GM21825 (cell line): ENCODE measurements around the gene NFRKB.
"Not testable (repeated sequence)": the region's sequence is repeated elsewhere in the genome, so short reads cannot be mapped to it uniquely, and the experiment has no call there.

Experiments used
- ATAC-seq: cut with Tn5 transposase; IDR thresholded peaks from one replicate; pipeline ENCODE4 v1.9.1; 2021; ENCODE audit warnings: mild to moderate bottlenecking, moderate library complexity; ENCODE audit not compliant: unreplicated experiment

Gene NFRKB

DNA sequence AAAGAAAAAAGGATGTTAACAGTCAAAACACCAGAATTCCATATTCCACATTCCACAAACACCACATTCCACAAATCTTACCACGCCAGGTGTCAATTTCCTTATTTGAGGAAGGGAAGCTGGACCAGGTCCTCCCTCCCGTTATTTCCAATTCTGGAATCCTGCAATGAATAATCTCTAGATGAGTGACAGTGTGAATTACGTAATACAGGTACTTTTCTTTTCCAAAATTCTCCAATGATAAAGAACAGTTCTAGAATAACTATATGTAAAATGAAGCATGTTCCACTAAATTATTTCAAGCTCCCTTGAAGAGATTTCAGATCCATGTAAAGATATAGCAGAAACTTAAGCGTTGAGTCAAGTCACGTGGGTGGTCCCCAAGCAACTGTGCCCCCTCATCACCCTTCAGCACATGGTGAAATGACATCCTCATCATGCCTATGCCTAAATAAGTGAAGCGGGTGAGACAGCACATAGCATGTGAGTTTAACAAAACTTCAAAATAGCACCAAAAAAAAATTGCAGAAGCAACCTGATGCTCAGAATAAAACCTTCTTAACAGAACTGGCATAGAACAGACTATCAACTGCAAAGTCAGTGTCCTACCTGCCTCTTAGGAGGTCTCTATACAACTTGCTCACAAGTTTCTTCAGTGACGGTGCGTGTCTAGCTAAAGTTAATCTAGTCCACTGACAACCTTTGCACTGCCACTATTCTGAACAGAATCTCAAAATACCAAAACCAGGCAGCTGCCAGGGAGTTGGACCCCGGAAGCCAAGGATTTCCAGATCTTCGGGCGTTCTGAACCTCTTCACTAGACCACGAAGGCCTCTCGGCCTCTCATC is 876 bp downstream of the NFRKB start:
- ATAC-seq: no peak

DNA sequence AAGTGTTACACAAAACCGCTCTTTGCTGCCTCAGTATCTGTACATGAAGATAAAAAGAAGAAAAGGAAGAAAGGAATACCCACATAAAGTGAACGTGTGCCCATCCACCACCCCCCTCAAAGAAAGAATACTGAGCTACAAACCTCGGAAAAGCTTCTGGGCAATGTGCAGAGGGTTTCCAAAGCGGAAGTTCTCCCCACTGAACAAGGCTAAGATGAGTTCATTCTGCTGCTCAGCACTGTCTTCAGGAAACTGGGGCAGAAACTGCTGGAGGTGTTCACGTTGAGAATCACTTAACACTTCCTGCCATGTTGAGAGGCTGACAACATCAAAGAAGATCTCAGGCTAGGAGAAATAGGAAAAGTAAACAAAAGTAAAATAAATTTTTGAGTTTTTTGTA is 6.9 kb downstream of the NFRKB start:
- ATAC-seq: no peak

DNA sequence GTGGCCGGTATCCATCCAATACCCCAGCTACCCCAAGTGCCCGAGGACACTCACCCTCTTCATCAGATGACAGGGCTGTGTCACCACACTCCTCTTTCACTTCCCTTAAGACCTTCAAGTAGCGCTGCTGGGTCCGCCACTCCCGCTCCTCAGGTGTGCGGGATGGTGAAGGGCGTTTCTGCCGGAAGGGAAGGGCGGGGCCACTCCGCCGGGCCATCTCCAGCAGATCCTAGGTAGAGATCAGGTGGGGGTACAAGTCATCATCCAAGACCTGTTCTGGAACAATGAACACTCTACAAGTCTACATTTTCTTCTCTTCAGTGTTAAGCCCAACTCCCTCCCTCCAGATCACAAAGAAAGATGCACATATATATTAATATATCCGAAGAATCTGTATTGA is 10.0 kb downstream of the NFRKB start:
- ATAC-seq: no peak

DNA sequence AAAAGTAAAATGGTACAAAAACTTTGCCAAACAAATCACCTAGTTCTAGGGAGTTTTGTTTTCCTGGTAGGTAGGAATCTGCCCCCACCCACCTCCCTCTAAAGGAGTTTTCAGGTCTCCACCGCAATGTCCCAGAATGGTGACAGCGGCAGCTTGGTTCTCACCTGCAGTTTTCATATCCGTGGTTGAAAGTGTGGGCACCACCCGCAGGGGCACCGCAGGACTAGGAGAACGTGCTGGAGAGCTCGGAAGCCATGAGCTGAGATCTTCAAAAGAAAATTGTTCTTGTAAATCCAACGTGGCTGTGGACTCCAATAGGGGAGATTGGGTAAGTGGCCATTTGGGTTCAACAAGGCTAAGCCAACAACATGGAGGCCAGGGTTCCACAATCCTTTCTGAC is 10.8 kb downstream of the NFRKB start:
- no peak for ATAC-seq

DNA sequence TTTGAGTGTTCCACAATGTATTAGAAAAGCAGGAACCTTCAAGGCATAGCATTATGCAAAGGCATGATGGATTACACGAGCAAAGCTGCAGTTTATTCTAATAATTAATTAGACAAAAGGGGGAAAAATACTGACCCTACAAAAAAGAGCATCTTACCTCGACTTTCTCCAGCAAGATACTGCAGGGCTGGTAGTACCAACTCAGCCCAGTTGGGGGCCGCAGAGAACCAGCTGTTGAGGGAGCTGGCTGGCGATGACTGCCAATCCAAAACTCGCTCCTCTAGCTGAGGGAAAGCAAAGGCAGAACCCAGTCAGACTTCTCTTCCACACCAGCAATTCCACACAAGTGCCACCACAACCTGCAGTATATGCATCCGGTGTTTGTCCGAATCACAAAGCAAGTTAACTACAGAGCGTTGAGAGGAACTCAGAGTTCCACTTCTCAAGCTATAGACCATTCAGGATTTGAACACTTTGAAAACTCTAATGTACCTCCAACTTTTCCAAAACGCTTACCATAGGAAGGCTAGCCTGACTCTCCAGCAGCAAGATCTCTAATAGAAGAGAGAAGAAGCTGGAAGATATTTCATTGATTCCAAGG is 13.7 kb downstream of the NFRKB start:
- no peak for ATAC-seq

DNA sequence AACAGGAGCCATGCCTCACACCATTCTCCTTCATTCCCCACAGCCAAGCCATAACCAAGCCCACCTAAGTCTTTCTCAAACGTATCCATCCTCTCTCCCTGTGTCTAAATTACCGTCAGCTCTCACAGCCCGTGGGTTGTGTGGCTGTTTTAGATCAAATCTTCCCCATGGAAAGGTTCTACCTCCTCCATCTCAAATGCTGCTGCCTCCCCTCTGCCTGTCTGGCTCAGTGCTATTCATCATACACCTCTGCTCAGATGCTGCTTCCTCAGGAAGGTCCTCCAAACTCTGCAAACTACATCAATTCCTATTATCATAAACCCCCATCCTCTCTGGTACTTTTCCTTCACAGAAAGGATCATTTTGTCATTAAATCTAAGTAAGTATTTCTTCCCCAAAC is 15.1 kb downstream of the NFRKB start:
- ATAC-seq: no peak

DNA sequence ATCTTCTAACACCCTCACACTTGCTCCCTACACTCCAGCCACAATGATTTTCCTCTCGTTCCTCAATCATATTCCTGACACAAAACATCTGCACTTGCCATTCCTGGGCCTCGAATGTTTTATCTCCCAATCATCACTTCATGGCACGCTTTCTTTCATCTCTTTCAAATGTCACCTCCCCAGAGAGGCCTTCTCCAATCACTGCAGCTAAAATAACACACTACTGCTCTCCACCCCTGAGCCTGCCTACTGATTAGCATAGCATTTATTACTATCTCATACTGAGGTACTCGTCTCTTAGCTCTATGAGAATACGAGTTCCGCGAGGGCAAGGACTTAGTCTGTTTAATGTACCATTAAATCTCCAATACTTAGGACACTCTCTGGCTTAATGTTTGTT is 23.5 kb downstream of the NFRKB start:
- no peak for ATAC-seq

DNA sequence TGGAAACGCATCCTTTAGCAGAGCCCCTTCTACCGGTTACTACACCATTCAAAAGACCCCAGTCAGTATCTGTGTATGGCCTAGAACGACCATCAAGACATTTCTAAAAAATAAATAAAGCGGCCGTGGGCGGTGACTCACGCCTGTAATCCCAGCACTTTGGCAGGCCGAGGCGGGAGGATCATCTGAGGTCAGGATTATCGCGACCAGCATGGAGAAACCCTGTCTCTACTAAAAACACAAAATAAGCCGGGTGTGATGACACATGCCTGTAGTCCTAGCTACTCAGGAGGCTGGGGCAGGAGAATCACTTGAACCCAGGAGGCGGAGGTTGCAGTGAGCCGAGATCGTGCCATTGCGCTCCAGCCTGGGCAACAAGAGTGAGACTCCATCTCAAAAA is 26.8 kb downstream of the NFRKB start:
- not testable (repeated sequence) for ATAC-seq

DNA sequence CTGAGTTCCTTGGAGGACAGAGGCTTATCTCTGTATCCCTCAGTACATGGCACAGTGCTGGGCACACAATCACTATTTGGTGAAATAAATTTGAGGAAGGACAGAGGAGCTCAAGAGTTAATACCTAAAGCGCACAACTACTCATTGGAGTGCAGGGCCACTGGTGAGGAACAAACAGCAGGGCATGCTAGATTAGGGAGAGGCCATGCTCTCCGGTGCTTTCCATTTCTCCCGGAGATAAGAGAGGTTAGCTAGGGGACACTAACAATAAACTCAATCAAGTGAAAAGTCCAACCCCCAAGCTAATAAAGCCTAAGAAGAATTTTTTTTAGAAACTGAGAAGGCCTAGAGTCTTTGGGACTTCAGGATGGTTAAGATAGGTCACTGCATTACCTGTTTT is 29.1 kb downstream of the NFRKB start:
- ATAC-seq: no peak

DNA sequence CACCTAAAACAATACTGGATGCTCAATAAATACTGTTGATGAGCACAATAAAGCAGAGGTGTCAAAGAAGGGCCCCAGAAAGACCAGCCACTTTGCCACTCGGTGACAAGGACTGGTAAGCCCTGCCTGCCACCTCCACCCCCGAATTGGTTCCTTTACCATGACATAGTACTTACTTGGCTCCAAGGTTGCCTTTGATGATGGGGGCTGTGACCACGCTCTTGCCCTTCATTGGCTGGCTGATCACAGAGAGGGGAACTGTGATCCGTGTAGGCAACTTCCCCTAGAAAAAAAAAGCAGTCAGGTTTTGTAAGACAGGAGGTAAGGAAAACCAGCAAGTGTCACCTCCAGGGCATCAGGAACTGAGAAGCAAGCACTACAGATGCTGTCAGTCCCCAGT is 29.7 kb downstream of the NFRKB start:
- ATAC-seq: no peak

DNA sequence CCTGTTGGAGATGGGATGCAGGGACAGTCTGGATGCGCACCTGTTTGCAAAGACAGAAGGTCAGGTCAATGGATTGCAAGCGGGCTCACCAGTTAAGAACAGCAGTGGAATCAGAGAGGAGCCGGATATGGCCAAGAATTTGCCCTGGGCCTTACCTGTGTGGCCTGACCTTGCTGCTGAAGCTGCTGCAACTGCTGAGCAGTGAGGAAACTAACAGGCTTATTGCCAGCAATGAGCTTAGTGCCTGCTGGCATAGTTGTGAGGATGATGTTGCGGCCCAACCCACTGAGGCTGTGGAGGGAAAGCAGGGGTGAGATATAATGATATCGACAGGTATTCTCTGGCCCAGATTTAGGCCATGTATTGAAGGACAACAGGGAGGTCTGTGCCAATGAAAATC is 30.6 kb downstream of the NFRKB start:
- ATAC-seq: no peak

DNA sequence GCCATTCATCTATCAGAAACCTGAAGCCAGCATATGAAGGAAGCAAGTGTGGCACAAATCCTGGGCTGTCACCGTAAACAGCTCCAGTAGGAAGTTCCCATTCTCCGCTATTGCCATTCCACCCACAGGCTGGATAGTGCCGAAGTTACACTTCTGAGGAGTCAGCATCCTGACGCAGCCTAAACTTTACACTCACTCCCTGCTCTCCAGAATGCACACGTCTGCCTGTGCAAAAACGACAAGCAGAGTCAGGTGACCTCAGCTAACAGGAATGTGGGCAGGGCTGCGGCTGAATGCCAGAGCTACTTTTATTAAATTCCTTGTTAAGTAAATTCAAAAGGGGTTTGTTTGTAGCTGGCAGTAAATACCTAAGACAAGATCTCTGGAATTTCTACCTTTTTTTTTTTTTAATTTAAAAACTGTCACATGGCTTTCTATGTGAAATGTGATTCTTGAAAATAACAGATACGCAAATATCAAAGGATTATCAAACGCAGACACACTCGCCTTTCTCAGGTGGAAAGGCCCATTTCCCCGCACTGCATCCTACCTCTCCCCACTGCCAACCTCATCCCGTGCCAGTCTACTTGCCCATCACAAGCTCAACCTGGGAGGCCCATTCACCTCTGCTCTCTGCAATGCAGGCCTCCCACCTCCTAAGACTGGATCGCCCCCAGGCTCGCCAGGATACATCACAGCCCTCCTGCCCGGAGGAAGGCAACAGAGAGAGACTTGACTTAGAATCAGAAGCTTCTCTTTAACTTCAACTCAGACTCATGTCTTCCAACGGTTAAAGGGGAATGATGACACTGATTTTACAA is 33.5 kb downstream of the NFRKB start:
- ATAC-seq: no peak

DNA sequence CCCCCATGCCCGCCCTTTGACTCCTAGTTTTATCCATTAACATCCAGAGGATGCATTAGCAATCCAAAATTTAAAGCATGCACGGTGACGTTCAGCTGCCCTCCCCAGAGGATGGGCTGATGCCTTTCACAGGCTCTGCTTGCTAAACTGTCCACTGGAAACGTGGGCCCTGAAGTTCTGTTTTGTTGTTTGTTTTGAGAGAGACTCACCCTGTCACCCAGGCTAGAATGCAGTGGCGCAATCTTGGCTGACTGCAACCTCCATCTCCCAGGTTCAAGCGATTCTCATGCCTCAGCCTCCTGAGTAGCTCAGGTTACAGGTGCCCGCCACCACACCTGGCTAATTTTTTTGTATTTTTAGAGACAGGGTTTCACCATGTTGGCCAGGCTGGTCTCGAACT is 39.3 kb downstream of the NFRKB start:
- no peak for ATAC-seq

DNA sequence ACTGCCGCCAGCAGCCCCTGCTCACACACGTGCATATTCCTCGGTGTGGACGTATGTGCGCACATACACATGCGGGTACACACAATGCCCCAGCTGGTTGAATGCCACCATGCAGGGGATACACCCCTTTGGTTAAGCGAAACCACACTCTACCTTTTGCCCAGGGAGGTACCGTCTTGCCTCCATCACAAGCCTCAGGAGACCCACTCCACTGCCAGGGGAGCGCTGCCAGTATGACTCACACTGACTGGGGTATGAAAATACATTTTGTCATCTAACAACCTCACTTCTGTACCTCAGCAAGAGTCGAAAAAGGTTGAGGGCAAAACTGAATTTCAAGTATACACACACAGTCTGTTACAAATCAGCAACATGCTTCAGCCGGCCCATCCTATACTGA is 40.3 kb downstream of the NFRKB start:
- ATAC-seq: no peak

DNA sequence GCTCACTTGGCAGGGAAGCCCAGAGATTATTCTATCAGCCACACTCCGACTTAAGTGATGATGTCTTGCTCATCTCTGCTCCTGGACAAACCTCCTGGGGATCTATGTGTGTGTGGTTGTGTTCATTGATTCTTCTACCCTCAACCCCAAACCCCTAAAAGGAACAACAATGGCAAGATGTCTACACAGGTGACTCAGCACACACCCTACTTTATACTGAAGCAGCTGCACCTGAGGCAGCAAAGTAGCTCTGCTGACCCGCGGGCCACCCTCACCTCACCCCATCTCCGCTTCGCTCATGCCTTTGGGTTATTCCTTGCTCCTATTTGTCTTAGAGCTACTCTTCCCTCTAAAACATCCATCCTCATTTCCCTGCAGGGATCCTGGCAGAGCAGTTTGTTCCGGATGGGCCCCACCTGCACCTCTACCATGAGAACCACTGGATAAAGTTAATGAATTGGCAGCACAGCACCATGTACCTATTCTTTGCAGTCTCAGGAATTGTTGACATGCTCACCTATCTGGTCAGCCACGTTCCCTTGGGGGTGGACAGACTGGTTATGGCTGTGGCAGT is 41.1 kb downstream of the NFRKB start:
- ATAC-seq: no peak

DNA sequence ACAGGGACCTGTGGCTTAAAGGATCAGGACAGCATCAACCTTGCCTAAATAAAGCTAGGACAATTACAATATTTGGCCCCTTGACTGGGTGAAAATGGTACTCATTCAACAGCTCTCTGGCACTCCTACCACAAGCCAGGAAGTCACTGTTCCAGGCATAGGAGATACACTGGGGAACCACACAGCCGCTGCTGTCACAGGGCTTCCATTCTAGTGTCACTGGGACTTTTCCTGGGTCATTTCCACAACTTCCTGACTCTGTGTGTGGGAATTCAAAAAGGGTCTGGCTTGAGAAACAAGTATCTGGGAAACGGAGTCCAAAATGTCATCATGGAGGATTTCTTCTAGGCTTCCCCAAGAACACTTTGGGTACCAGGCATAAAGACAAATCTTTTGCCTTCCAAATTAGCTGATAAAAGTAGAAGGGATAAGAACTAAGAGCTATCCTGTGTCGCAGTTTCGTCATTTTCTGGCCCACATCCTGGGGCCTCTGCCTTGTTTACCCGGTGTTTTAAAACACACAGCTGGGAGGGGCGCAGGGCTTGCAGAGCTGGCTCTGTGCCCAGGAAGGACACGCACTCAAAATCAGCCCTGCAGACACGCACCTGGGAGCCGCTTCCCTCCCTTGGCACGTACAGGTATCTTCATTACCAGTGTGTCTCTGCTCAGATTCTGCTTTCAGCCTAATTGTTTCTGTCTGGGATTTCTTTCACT is 41.7 kb downstream of the NFRKB start:
- no peak for ATAC-seq

DNA sequence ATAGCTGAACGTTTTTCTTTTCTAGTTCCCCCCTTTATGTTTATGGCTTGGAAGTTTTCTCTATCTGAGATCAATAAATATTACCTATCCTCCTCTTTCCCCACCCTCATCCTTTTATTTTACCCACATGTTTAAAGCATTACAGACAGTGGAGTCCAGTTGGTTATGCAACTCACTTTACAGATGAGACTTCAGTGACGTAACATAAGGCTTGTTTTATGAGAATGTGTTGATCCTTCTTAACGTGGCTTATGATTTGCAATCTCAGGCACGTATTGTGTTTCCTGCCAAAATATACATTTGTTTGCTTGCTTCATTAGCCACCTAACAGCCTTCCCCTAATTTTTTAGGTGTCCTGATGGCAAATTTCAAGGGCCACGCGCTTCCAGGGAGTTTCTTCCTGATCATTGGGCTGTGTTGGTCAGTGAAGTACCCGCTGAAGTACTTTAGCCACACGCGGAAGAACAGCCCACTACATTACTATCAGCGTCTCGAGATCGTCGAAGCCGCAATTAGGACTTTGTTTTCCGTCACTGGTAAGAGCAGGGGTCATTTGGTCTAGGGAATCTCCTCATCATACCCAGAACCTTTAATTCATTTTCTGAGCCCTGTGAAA is 43.1 kb downstream of the NFRKB start:
- ATAC-seq: no peak

DNA sequence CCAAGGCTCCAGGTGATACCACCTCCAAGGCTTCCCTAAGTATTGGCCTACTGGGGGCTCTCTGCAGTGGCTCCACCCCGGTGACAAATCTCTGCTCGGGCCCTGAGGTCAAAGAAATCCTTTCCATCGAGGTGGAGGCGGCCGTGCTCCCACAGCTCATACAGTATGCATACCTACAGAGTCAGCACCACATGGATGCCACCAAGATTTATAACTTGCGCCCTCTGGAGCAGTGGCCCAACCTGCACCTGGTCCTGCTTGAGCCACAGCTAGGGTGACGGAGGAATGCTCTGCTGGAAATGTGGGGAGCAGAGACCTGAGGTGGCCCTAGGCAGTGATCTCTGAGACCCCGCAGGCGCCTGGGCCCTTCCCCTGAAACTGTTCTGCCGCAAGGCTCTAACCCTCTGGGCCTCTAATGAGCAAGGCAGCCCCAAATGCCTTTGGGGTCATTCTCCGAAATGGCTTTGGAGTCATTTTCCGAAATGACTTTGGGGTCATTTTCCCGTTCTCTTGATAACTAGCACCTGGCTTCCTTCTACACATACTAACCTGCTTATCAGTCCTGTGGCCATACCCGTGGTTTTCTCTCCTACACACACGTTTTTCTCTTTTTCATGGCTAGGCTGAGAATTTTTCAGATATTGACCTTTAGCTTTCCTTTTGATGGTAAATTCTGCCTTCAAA is 45.8 kb downstream of the NFRKB start:
- no peak for ATAC-seq

DNA sequence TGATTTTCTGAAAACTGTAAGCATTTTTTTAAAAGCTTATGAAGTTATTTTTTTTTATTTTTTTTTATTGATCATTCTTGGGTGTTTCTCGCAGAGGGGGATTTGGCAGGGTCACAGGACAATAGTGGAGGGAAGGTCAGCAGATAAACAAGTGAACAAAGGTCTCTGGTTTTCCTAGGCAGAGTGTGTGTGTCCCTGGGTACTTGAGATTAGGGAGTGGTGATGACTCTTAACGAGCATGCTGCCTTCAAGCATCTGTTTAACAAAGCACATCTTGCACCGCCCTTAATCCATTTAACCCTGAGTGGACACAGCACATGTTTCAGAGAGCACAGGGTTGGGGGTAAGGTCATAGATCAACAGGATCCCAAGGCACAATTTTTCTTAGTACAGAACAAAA is 48.0 kb downstream of the NFRKB start:
- not testable (repeated sequence) for ATAC-seq
